GM18517 (cell line): Measurements from ENCODE around the gene PTAFR.

Experiments
- ATAC-seq: cut with Tn5 transposase; IDR thresholded peaks from one replicate; pipeline ENCODE4 v1.9.1; 2021; ENCODE audit warnings: mild to moderate bottlenecking, moderate library complexity; ENCODE audit not compliant: unreplicated experiment

Gene PTAFR

GRCh38 chr1:28122183-28122582 lies 54.3 kb downstream of the PTAFR start:
- no peak for ATAC-seq

GRCh38 chr1:28119556-28119955 lies 56.9 kb downstream of the PTAFR start:
- ATAC-seq = no peak

GRCh38 chr1:28118640-28119307 lies 57.7 kb downstream of the PTAFR start:
- ATAC-seq = no peak

GRCh38 chr1:28115267-28115666 lies 61.2 kb downstream of the PTAFR start:
- no peak for ATAC-seq

GRCh38 chr1:28114844-28115243 lies 61.6 kb downstream of the PTAFR start:
- ATAC-seq = no peak

GRCh38 chr1:28113242-28113572 lies 63.3 kb downstream of the PTAFR start:
- no peak for ATAC-seq

- ATAC-seq = no peak
Measured at GRCh38 chr1:28112388-28113241, 63.9 kb downstream of the PTAFR start.

- ATAC-seq = no peak
Measured at GRCh38 chr1:28111157-28111556, 65.3 kb downstream of the PTAFR start.

GRCh38 chr1:28110555-28110954 lies 65.9 kb downstream of the PTAFR start:
- no peak for ATAC-seq

GRCh38 chr1:28109639-28110038 lies 66.9 kb downstream of the PTAFR start:
- no peak for ATAC-seq

- ATAC-seq = no peak
Measured at GRCh38 chr1:28108001-28108400, 68.5 kb downstream of the PTAFR start.

- ATAC-seq = no peak
Measured at GRCh38 chr1:28104866-28105467, 71.5 kb downstream of the PTAFR start.

- no peak for ATAC-seq
Measured at GRCh38 chr1:28102189-28102588, 74.3 kb downstream of the PTAFR start.

GRCh38 chr1:28099050-28099769 lies 77.3 kb downstream of the PTAFR start:
- ATAC-seq = no peak
